Umbilical cord (tissue), 2 donors: ENCODE measurements around the gene PYGO2. TPM values are rescaled to one million over a fixed set of nuclear protein-coding genes. Genes with fewer than 3 reads are reported as not detected.

Experiments
- DNase-seq: peaks from one replicate; pipeline ENCODE4 v3.0.0-alpha.2; 2015; ENCODE audit warnings: low spot score
- total RNA-seq: library from RNA; depleted of rRNA; stranded (reverse); fragments of >200 nt; gene quantifications from one replicate; pipeline ENCODE4 v1.2.3, GENCODE V29; 2014; ENCODE audit warnings: low replicate concordance; ENCODE audit not compliant: insufficient read depth

The PYGO2 gene
- total RNA-seq, 1 donor from 2014 or later: 9.4 TPM

GRCh38 chr1:154963643-154964042 lies 2.1 kb upstream of the PYGO2 start:
- DNase-seq: no peak

GRCh38 chr1:154962795-154963330 lies 1.3 kb upstream of the PYGO2 start:
- no peak for DNase-seq

- DNase-seq: peak; percentile 45
Observed at GRCh38 chr1:154962156-154962749, 671 bp upstream of the PYGO2 start.

GRCh38 chr1:154960446-154961136 lies 991 bp downstream of the PYGO2 start:
- DNase-seq: no peak

- no peak for DNase-seq
Observed at GRCh38 chr1:154959426-154959780, 2.2 kb downstream of the PYGO2 start.

- no peak for DNase-seq
Observed at GRCh38 chr1:154958681-154959425, 2.7 kb downstream of the PYGO2 start.

- no peak for DNase-seq
Observed at GRCh38 chr1:154958036-154958435, 3.5 kb downstream of the PYGO2 start.

- no peak for DNase-seq
Observed at GRCh38 chr1:154957091-154957657, 4.4 kb downstream of the PYGO2 start.

GRCh38 chr1:154956544-154956941 lies 5.0 kb downstream of the PYGO2 start:
- peak; percentile 69 for DNase-seq

GRCh38 chr1:154955718-154956543 lies 5.7 kb downstream of the PYGO2 start, which contains the start of gene PBXIP1:
TSS of gene PBXIP1 (minus strand) at chr1:154956099. CDS start at chr1:154953721, 2,378 bp downstream.
- DNase-seq: peak; percentile 98

- peak; percentile 72 for DNase-seq
Observed at GRCh38 chr1:154955039-154955717, 6.4 kb downstream of the PYGO2 start.

GRCh38 chr1:154954541-154954940 lies 7.0 kb downstream of the PYGO2 start:
- DNase-seq: no peak

- no peak for DNase-seq
Observed at GRCh38 chr1:154953611-154954038, 8.0 kb downstream of the PYGO2 start.

GRCh38 chr1:154952664-154953063 lies 8.9 kb downstream of the PYGO2 start:
- DNase-seq: no peak

- DNase-seq: no peak
Observed at GRCh38 chr1:154951901-154952657, 9.5 kb downstream of the PYGO2 start.

- DNase-seq: no peak
Observed at GRCh38 chr1:154948079-154948478, 13.5 kb downstream of the PYGO2 start.

- DNase-seq: no peak
Observed at GRCh38 chr1:154945962-154946850, 15.4 kb downstream of the PYGO2 start.

GRCh38 chr1:154945160-154945961 lies 16.2 kb downstream of the PYGO2 start:
- DNase-seq: no peak
